GM19467 (cell line): Measurements from ENCODE around the gene RPS15.
"Not testable (repeated sequence)": the region's sequence is repeated elsewhere in the genome, so short reads cannot be mapped to it uniquely, and the experiment has no call there.

ENCODE experiments used
- ATAC-seq: cut with Tn5 transposase; IDR thresholded peaks from one replicate; pipeline ENCODE4 v1.9.1; 2021; ENCODE audit warnings: mild to moderate bottlenecking, moderate library complexity; ENCODE audit not compliant: unreplicated experiment

Gene RPS15

GRCh38 chr19:1418951-1419738, 19.1 kb upstream of the RPS15 start:
- ATAC-seq, result no peak

GRCh38 chr19:1420085-1420484, 18.1 kb upstream of the RPS15 start:
- not testable (repeated sequence) for ATAC-seq

GRCh38 chr19:1420590-1420989, 17.6 kb upstream of the RPS15 start:
- no peak for ATAC-seq

- no peak for ATAC-seq
Observed at GRCh38 chr19:1421218-1421957, 16.8 kb upstream of the RPS15 start.

- ATAC-seq, result no peak
Observed at GRCh38 chr19:1421958-1422305, 16.3 kb upstream of the RPS15 start.

GRCh38 chr19:1422360-1422759, 15.8 kb upstream of the RPS15 start:
- ATAC-seq, result no peak

GRCh38 chr19:1422943-1423342, 15.3 kb upstream of the RPS15 start:
- ATAC-seq, result no peak

GRCh38 chr19:1423436-1424191, 14.6 kb upstream of the RPS15 start:
- no peak for ATAC-seq

GRCh38 chr19:1424192-1424955, 13.8 kb upstream of the RPS15 start:
- no peak for ATAC-seq

GRCh38 chr19:1425102-1425837, 12.9 kb upstream of the RPS15 start:
- ATAC-seq, result no peak

- ATAC-seq, result no peak
Observed at GRCh38 chr19:1425902-1426301, 12.3 kb upstream of the RPS15 start.

GRCh38 chr19:1426736-1427135, 11.5 kb upstream of the RPS15 start:
- no peak for ATAC-seq

- no peak for ATAC-seq
Observed at GRCh38 chr19:1427221-1427920, 10.8 kb upstream of the RPS15 start.

- no peak for ATAC-seq
Observed at GRCh38 chr19:1428738-1429391, 9.3 kb upstream of the RPS15 start.

GRCh38 chr19:1429750-1430149, 8.4 kb upstream of the RPS15 start:
- no peak for ATAC-seq

- no peak for ATAC-seq
Observed at GRCh38 chr19:1430246-1430645, 8.0 kb upstream of the RPS15 start.

- no peak for ATAC-seq
Observed at GRCh38 chr19:1431759-1432506, 6.3 kb upstream of the RPS15 start.

GRCh38 chr19:1432507-1432887, 5.7 kb upstream of the RPS15 start:
- no peak for ATAC-seq
